Endothelial cell of umbilical vein (primary cell): ENCODE data around the gene CLCN6. TPM values are rescaled to one million over a fixed set of nuclear protein-coding genes. Genes with fewer than 3 reads are reported as not detected.

Experiments
- BruUV-seq: library from RNA; stranded (reverse); fragments of 400-500 nt; replicated peaks from 2 replicates; lab custom pipeline; 2021; lab: Mats Ljungman, UMichigan
- CTCF ChIA-PET: fragments of 300-600, 350-600 bp; sonication (Branson Sonifier 250); formaldehyde crosslinking; loops from one replicate; lab custom pipeline; 2021; ENCODE audit warnings: antibody characterized with exemption, inconsistent platforms; lab: Charles Lee
- POLR2A ChIA-PET: fragments of 300-600, 350-600 bp; sonication (Branson Sonifier 250); formaldehyde crosslinking; loops from one replicate; lab custom pipeline; 2021; ENCODE audit warnings: antibody characterized with exemption, inconsistent platforms; lab: Charles Lee
- DNase-seq: peaks from one replicate; pipeline ENCODE4 v3.0.0-alpha.2; 2011; ENCODE audit warnings: low read depth, low spot score
- FAIRE-seq: peaks from 2 replicates; lab custom pipeline; 2011; peaks lifted over from hg19 to GRCh38; lab: Jason Lieb, UNC
- H2AFZ ChIP-seq: 2 replicates; pipeline ENCODE4 v1.6.0; 2012; ENCODE audit warnings: low read depth, low read length, control low read depth, inconsistent platforms
- H3K27ac ChIP-seq: 2 replicates; pipeline ENCODE4 v1.5.1; 2011; ENCODE audit warnings: low read depth, mild to moderate bottlenecking, control low read depth, low read length, moderate library complexity; ENCODE audit not compliant: insufficient read depth
- H3K27me3 ChIP-seq, 2 experiments: 2 replicates each; pipeline versions ENCODE4 v1.6.0 to v1.6.1; 2011; ENCODE audit warnings: low read length in 2 of 2, mixed read lengths in 1 of 2; ENCODE audit not compliant: control insufficient read depth in 2 of 2, insufficient read depth in 2 of 2
- H3K36me3 ChIP-seq, 2 experiments: 2 replicates in 1 of 2; 3 replicates in 1 of 2; pipeline ENCODE4 v1.5.1; 2011; ENCODE audit warnings: low read length in 2 of 2, mild to moderate bottlenecking in 1 of 2, moderate library complexity in 1 of 2; ENCODE audit not compliant: control insufficient read depth in 2 of 2, insufficient read depth in 2 of 2; ENCODE audit errors: extremely low read depth in 1 of 2
- H3K4me1 ChIP-seq: 3 replicates; pipeline ENCODE4 v1.5.1; 2011; ENCODE audit warnings: mild to moderate bottlenecking, low read length; ENCODE audit not compliant: control insufficient read depth, insufficient read depth; ENCODE audit errors: extremely low read depth
- H3K4me2 ChIP-seq: 2 replicates; pipeline ENCODE4 v1.6.1; 2011; ENCODE audit warnings: low read length, control low read depth, mixed read lengths; ENCODE audit not compliant: insufficient read depth
- H3K4me3 ChIP-seq, 3 experiments: fragments of 200-600 bp in 1 of 3; sonication (generic), shearing (Covaris generic) in 1 of 3; replicated peaks in 1 of 3; 2 replicates each; pipeline ENCODE4 v1.5.1; 2011 to 2016; ENCODE audit warnings: control low read depth in 3 of 3, low read length in 3 of 3, mild to moderate bottlenecking in 2 of 3, inconsistent platforms in 1 of 3, low read depth in 1 of 3, moderate library complexity in 1 of 3; ENCODE audit not compliant: insufficient read depth in 1 of 3
- H3K79me2 ChIP-seq: 2 replicates; pipeline ENCODE4 v1.6.0; 2012; ENCODE audit warnings: low read length, inconsistent platforms; ENCODE audit not compliant: control insufficient read depth, insufficient read depth
- H3K9ac ChIP-seq: replicated peaks from 2 replicates; pipeline ENCODE3; 2011; ENCODE audit warnings: low read length, control low read depth; ENCODE audit not compliant: insufficient read depth; ENCODE audit errors: extremely low read depth
- H3K9me1 ChIP-seq: replicated peaks from 3 replicates; pipeline ENCODE4 v1.6.0; 2011; ENCODE audit warnings: mild to moderate bottlenecking, low read length; ENCODE audit not compliant: control insufficient read depth, insufficient read depth; ENCODE audit errors: extremely low read depth
- H3K9me3 ChIP-seq: replicated peaks from 2 replicates; pipeline ENCODE4 v1.5.1; 2012; ENCODE audit warnings: low read length, inconsistent platforms; ENCODE audit not compliant: control insufficient read depth, insufficient read depth
- H4K20me1 ChIP-seq: replicated peaks from 2 replicates; pipeline ENCODE3; 2011; ENCODE audit warnings: mild to moderate bottlenecking, low read length; ENCODE audit not compliant: control insufficient read depth, insufficient read depth; ENCODE audit errors: extremely low read depth
- CTCF ChIP-seq, 2 donors: IDR thresholded peaks; 1 replicate in 1 of 2; 2 replicates in 1 of 2; pipeline ENCODE4 v1.5.1; 2011; ENCODE audit warnings: low read length in 2 of 2, mild to moderate bottlenecking in 2 of 2, moderate library complexity in 2 of 2, control low read depth in 1 of 2, inconsistent platforms in 1 of 2, low read depth in 1 of 2; ENCODE audit not compliant: insufficient read depth in 1 of 2; ENCODE audit errors: extremely low read depth in 1 of 2
- EZH2 ChIP-seq: IDR thresholded peaks from 2 replicates; pipeline ENCODE4 v1.6.1; 2012; ENCODE audit warnings: borderline replicate concordance, low read depth, mild to moderate bottlenecking, moderate library complexity, low read length, inconsistent platforms; ENCODE audit not compliant: severe bottlenecking
- FOS ChIP-seq: IDR thresholded peaks from 2 replicates; pipeline ENCODE4 v1.6.1; 2011; ENCODE audit warnings: mild to moderate bottlenecking, low read length, moderate library complexity, borderline replicate concordance; ENCODE audit not compliant: insufficient read depth
- GATA2 ChIP-seq: IDR thresholded peaks from 2 replicates; pipeline ENCODE4 v1.7.0; 2011; ENCODE audit warnings: low read depth, mild to moderate bottlenecking, moderate library complexity, mixed read lengths, low read length; ENCODE audit not compliant: insufficient read length, insufficient read depth
- JUN ChIP-seq: IDR thresholded peaks from 2 replicates; pipeline ENCODE4 v1.6.1; 2011; ENCODE audit warnings: borderline replicate concordance, low read depth; ENCODE audit not compliant: insufficient read length, insufficient read depth
- MAX ChIP-seq: IDR thresholded peaks from 2 replicates; pipeline ENCODE4 v1.6.1; 2011; ENCODE audit not compliant: insufficient read depth, insufficient read length
- MYC ChIP-seq: IDR thresholded peaks from one replicate; pipeline ENCODE4 v1.6.1; 2011; ENCODE audit warnings: mild to moderate bottlenecking, low read depth, low read length
- POLR2A ChIP-seq: IDR thresholded peaks from 2 replicates; pipeline ENCODE4 v1.6.1; 2012; ENCODE audit warnings: low read depth, mild to moderate bottlenecking, control low read depth, low read length
- POLR2AphosphoS5 ChIP-seq: IDR thresholded peaks from 2 replicates; pipeline ENCODE4 v1.6.1; 2012; ENCODE audit warnings: low read depth, mild to moderate bottlenecking, control low read depth, low read length, moderate library complexity; ENCODE audit not compliant: insufficient read depth
- dilution Hi-C: fragments of 300-500 bp; cut with MboI; formaldehyde crosslinking; loops from one replicate; pipeline ENCODE4 v1.15.0; 2019; ENCODE audit warnings: low sequenced_read_pairs; ENCODE audit not compliant: extremely low pct_ligation_motif_present
- intact Hi-C: fragments of 100-400 bp; cut with micrococcal nuclease; formaldehyde crosslinking; loops from one replicate; pipeline ENCODE4 v1.10.0; 2022
- polyA plus RNA-seq, 4 experiments: library from polyadenylated mRNA; depleted of rRNA in 3 of 4; stranded (reverse) in 3 of 4; unstranded in 1 of 4; fragments of >200 nt; gene quantifications; 2 replicates each; pipeline versions ENCODE4 v1.2.1 to v1.2.3, GENCODE V29; 2011 to 2012; ENCODE audit warnings: missing spikeins in 1 of 4
- total RNA-seq: library from RNA; stranded (reverse); gene quantifications from 2 replicates; pipeline ENCODE4 v1.2.3, GENCODE V29; 2021

CLCN6 gene
- total and polyA plus RNA-seq, 2 donors (not counting 3 experiments of a cell fraction or from before 2014, with no cell fraction given) = 20.4 to 41.2 TPM

- POLR2A ChIA-PET = no interaction called here
- intact Hi-C loops = loop anchor here (10.0 kb wide), 1 partner anchor 526 kb away; the partner anchor contains the start of gene UBIAD1
- H3K4me3 ChIP-seq = no peak overlapping the region
- H2AFZ ChIP-seq = no peak overlapping the region
- no peak for TF ChIP-seq EZH2
- no peak for TF ChIP-seq MYC
- TF ChIP-seq POLR2A = no peak
- TF ChIP-seq POLR2AphosphoS5 = no peak
- no peak for TF ChIP-seq GATA2
- TF ChIP-seq FOS = no peak
- no peak for TF ChIP-seq MAX
- TF ChIP-seq JUN = no peak
- TF ChIP-seq CTCF (IDR thresholded peaks at IDR 0.05; ENCODE audit: extremely low read depth in 1 of 2, insufficient read depth in 1 of 2, low read depth in 1 of 2, low read length in 2 of 2) = no peak
- no peaks in the 10 kb centered on the region for H3K9me1 ChIP-seq
- H3K9me3 ChIP-seq = no peaks in the 10 kb centered on the region
- CTCF ChIA-PET = no interaction called here
- peaks cover 55% of the 10 kb centered on the region for H3K4me1 ChIP-seq
- peaks cover 2 to 18% of the 10 kb centered on the region in 2 experiments for H3K36me3 ChIP-seq
- dilution Hi-C loops = no loop called here
- H4K20me1 ChIP-seq = no peaks in the 10 kb centered on the region
- no peak overlapping the region for H3K27ac ChIP-seq
- H3K27me3 ChIP-seq = no peaks in the 10 kb centered on the region
- FAIRE-seq = no peak
- H3K9ac ChIP-seq = no peak overlapping the region
- H3K79me2 ChIP-seq = peaks cover 3% of the 10 kb centered on the region
- DNase-seq = no peak
- BruUV-seq = no TSS peak
- H3K4me2 ChIP-seq = no peak overlapping the region
Measured at GRCh38 chr1:11800391-11800755, 5.6 kb upstream of the CLCN6 start.
